ENCODE results near the gene TPST2.

TPST2 gene

GRCh38 chr22:26599505-26599904 is 9.6 kb upstream of the TPST2 start:
- H3K9me3 Mint-ChIP-seq, result no peaks in the 10 kb centered on the region

GRCh38 chr22:26597480-26597879 is 7.5 kb upstream of the TPST2 start:
- Mint-ChIP-seq H3K36me3 (ENCODE audit: low read depth) (no peaks in the 10 kb centered on the region), H3K27ac (no peak overlapping the region), H3K27me3 (ENCODE audit: low read depth, poor library complexity) (peaks cover 24% of the 10 kb centered on the region), H3K9me3 (no peaks in the 10 kb centered on the region), H3K4me3 (no peak overlapping the region), H3K4me1 (peaks cover 10% of the 10 kb centered on the region)
- no peak for TF ChIP-seq CTCF (IDR thresholded peaks at IDR 0.05)
- DNase-seq, result no peak

More at GRCh38 chr22:26599505-26599904, 9.6 kb upstream of the TPST2 start:
- TF ChIP-seq CTCF (IDR thresholded peaks at IDR 0.05), result no peak
- no peaks in the 10 kb centered on the region for H3K36me3 Mint-ChIP-seq (ENCODE audit: low read depth)
- peaks cover 10% of the 10 kb centered on the region for H3K4me1 Mint-ChIP-seq
- H3K27ac Mint-ChIP-seq, result no peak overlapping the region
- no peak overlapping the region for H3K4me3 Mint-ChIP-seq
- H3K27me3 Mint-ChIP-seq (ENCODE audit: low read depth, poor library complexity), result peaks cover 24% of the 10 kb centered on the region
- no peak for DNase-seq

- Mint-ChIP-seq H3K4me1 (peaks cover 10% of the 10 kb centered on the region), H3K4me3 (no peak overlapping the region), H3K27ac (no peak overlapping the region), H3K27me3 (ENCODE audit: low read depth, poor library complexity) (peaks cover 26% of the 10 kb centered on the region), H3K9me3 (no peaks in the 10 kb centered on the region), H3K36me3 (ENCODE audit: low read depth) (no peaks in the 10 kb centered on the region)
- TF ChIP-seq CTCF (IDR thresholded peaks at IDR 0.05), result no peak
- no peak for DNase-seq
These were observed 7.1 kb upstream of the TPST2 start for GRCh38 chr22:26597026-26597425.

- peaks cover under 1% of the 10 kb centered on the region for H3K36me3 Mint-ChIP-seq (ENCODE audit: low read depth)
- peaks cover under 1% of the 10 kb centered on the region for H3K9me3 Mint-ChIP-seq
- H3K4me1 Mint-ChIP-seq, result no peaks in the 10 kb centered on the region
- no peak overlapping the region for H3K27ac Mint-ChIP-seq
- peaks cover 32% of the 10 kb centered on the region for H3K27me3 Mint-ChIP-seq (ENCODE audit: low read depth, poor library complexity)
- no peak for TF ChIP-seq CTCF (IDR thresholded peaks at IDR 0.05)
- no peak for DNase-seq
- no peak overlapping the region for H3K4me3 Mint-ChIP-seq
These were observed 3.8 kb upstream of the TPST2 start for GRCh38 chr22:26593763-26594162.

GRCh38 chr22:26592421-26592891 is 2.5 kb upstream of the TPST2 start:
- Mint-ChIP-seq H3K27ac (no peak overlapping the region), H3K36me3 (ENCODE audit: low read depth) (peaks cover 9% of the 10 kb centered on the region), H3K4me1 (no peaks in the 10 kb centered on the region), H3K9me3 (peaks cover 10% of the 10 kb centered on the region), H3K4me3 (no peak overlapping the region), H3K27me3 (ENCODE audit: low read depth, poor library complexity) (peaks cover 23% of the 10 kb centered on the region)
- DNase-seq, result no peak
- no peak for TF ChIP-seq CTCF (IDR thresholded peaks at IDR 0.05)

GRCh38 chr22:26589367-26589844 is 526 bp downstream of the TPST2 start:
- TF ChIP-seq CTCF (IDR thresholded peaks at IDR 0.05), result no peak
- H3K4me1 Mint-ChIP-seq, result no peaks in the 10 kb centered on the region
- H3K27me3 Mint-ChIP-seq (ENCODE audit: low read depth, poor library complexity), result peaks cover 14% of the 10 kb centered on the region
- no peak for DNase-seq
- H3K4me3 Mint-ChIP-seq, result peak overlapping the region; percentile 88
- H3K9me3 Mint-ChIP-seq, result peaks cover 10% of the 10 kb centered on the region
- H3K27ac Mint-ChIP-seq, result no peak overlapping the region
- H3K36me3 Mint-ChIP-seq (ENCODE audit: low read depth), result peaks cover 9% of the 10 kb centered on the region
